Activated CD4-positive, alpha-beta memory T cell treated with anti-CD3 and anti-CD28 coated beads for 36 hours (primary cell): Measurements from ENCODE around the gene MMP23B. TPM values are rescaled to one million over a fixed set of nuclear protein-coding genes. Genes with fewer than 3 reads are reported as not detected.

Experiments used
- CTCF ChIA-PET: fragments of 350-600 bp; sonication (Branson Sonifier 250); formaldehyde crosslinking; loops from one replicate; lab custom pipeline; 2021; ENCODE audit warnings: antibody characterized with exemption, inconsistent platforms; lab: Charles Lee
- POLR2A ChIA-PET: fragments of 350-600 bp; sonication (Branson Sonifier 250); formaldehyde crosslinking; loops from one replicate; lab custom pipeline; 2021; ENCODE audit warnings: antibody characterized with exemption; lab: Charles Lee
- DNase-seq: peaks from one replicate; pipeline ENCODE4 v3.0.0-alpha.2; 2020
- H3K27ac Mint-ChIP-seq: one replicate; pipeline ENCODE4 v1.8.0; 2021; ENCODE audit warnings: mixed read lengths
- H3K27me3 Mint-ChIP-seq: one replicate; pipeline ENCODE4 v1.8.0; 2021; ENCODE audit warnings: mixed read lengths
- H3K36me3 Mint-ChIP-seq: one replicate; pipeline ENCODE4 v1.8.0; 2021; ENCODE audit warnings: mixed read lengths
- H3K4me1 Mint-ChIP-seq: one replicate; pipeline ENCODE4 v1.8.0; 2021; ENCODE audit warnings: low read depth, mixed read lengths
- H3K4me3 Mint-ChIP-seq: one replicate; pipeline ENCODE4 v1.8.0; 2021; ENCODE audit warnings: mild to moderate bottlenecking, mixed read lengths
- H3K9me3 Mint-ChIP-seq: one replicate; pipeline ENCODE4 v1.8.0; 2021; ENCODE audit warnings: mixed read lengths
- intact Hi-C: fragments of 100-400 bp; cut with micrococcal nuclease; formaldehyde crosslinking; loops from one replicate; pipeline ENCODE4 v1.15.1; 2023
- total RNA-seq, 2 experiments: library from RNA; stranded (reverse); gene quantifications; one replicate each; pipeline ENCODE4 v1.2.3, GENCODE V29; 2021

Gene MMP23B
- total RNA-seq, 2 experiments from 2014 or later, result 0.61 to 1.1 TPM

DNA sequence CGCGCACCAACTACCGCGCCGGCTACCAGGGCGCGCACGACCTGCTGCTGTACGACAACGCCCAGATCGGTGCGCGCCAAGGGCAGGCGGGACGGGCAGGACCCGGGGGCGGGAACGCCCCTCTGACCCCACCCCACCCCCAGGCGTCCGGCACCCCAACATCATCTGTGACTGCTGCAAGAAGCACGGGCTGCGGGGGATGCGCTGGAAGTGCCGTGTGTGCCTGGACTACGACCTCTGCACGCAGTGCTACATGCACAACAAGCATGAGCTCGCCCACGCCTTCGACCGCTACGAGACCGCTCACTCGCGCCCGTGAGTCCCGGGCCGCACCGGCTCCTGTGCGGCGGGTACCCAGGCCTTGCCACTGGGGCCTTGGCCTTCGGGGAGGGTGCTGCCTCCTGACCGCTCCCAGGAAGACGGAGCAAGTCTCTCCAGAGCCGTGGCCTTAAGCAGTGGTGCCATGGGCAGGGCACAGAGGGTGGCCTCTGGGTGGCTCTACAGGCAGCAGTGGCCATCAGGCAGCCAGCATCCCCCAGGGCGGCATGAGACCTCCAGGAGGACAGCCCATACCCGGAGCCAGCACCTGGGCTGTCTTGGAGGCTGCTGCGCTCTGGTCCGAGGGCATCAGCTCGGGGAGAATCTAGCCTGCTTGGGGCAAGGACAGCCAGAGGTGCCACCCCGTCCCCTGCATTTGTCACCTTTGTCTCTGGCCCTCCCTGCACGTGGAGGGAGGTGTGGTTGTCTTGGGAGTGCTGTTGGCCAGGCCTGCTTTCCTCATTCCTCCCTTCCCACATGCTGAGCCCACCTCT lies 8.1 kb upstream of the MMP23B start:
- Mint-ChIP-seq H3K27ac (no peak overlapping the region), H3K27me3 (no peaks in the 10 kb centered on the region), H3K36me3 (no peaks in the 10 kb centered on the region), H3K4me1 (no peaks in the 10 kb centered on the region), H3K9me3 (no peaks in the 10 kb centered on the region), H3K4me3 (no peak overlapping the region)
- DNase-seq, result no peak
- CTCF ChIA-PET, result no interaction called here
- POLR2A ChIA-PET, result no interaction called here
- intact Hi-C loops, result no loop called here

DNA sequence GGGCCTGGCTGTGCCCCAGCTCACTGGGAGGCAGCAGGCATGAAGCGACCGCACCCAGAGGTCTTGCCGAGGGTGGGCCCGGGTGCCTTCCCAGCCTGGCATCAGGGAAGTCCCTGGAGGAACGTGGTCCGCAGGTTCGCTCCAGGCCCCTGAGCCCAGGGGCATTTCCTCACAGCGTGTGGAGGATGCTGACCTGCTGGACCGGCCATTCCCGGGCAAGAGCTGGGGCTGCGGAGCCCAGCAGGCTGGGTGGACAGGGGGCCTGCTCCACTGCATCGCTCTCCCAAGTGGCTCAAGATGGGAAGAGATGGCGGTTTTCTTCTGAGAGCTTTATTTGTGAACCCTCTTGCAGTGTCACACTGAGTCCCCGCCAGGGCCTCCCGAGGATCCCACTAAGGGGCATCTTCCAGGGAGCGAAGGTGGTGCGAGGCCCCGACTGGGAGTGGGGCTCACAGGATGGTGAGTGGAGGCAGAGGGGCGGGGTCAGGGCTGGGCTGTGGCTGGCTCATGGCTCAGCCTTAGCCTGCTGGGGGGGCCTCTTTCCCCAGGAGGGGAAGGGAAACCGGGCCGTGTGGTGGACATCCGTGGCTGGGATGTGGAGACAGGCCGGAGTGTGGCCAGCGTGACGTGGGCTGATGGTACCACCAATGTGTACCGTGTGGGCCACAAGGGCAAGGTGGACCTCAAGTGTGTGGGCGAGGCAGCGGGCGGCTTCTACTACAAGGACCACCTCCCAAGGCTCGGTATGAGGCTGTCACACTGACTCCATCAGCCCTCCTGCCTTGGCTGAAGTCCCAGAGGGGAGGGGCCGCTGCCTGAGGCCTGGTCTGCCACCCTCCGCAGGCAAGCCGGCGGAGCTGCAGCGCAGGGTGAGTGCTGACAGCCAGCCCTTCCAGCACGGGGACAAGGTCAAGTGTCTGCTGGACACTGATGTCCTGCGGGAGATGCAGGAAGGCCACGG lies 7.2 kb upstream of the MMP23B start:
- ChIA-PET CTCF (no interaction called here), POLR2A (no interaction called here)
- Mint-ChIP-seq H3K27me3 (no peaks in the 10 kb centered on the region), H3K4me1 (peaks cover under 1% of the 10 kb centered on the region), H3K36me3 (no peaks in the 10 kb centered on the region), H3K9me3 (no peaks in the 10 kb centered on the region), H3K27ac (no peak overlapping the region), H3K4me3 (no peak overlapping the region)
- intact Hi-C loops, result no loop called here
- DNase-seq, result no peak

DNA sequence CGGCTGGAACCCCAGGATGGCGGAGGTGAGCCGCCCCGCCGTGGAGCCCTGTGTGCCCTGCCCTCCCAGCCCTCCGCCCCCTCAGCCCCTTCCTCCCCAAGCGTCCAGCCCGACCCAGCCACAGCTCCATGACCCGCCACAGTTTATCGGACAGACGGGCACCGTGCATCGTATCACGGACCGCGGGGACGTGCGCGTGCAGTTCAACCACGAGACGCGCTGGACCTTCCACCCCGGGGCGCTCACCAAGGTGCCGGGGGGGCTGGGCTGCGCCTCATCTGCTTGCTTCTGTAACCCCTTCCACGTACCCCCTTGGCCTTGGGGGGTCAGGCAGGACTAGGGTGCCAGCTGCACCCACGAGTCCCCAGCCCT lies 6.6 kb upstream of the MMP23B start:
- no peak for DNase-seq
- CTCF ChIA-PET, result no interaction called here
- no peak overlapping the region for H3K27ac Mint-ChIP-seq
- no peak overlapping the region for H3K4me3 Mint-ChIP-seq
- H3K4me1 Mint-ChIP-seq, result peaks cover 6% of the 10 kb centered on the region
- POLR2A ChIA-PET, result no interaction called here
- peaks cover 2% of the 10 kb centered on the region for H3K36me3 Mint-ChIP-seq
- intact Hi-C loops, result no loop called here
- H3K9me3 Mint-ChIP-seq, result no peaks in the 10 kb centered on the region
- H3K27me3 Mint-ChIP-seq, result peaks cover 2% of the 10 kb centered on the region

GRCh38 chr1:1625824-1626206 lies 6.2 kb upstream of the MMP23B start:
- ChIA-PET CTCF (no interaction called here), POLR2A (no interaction called here)
- Mint-ChIP-seq H3K36me3 (peaks cover 2% of the 10 kb centered on the region), H3K27me3 (peaks cover 2% of the 10 kb centered on the region), H3K4me3 (no peak overlapping the region), H3K4me1 (peaks cover 6% of the 10 kb centered on the region), H3K27ac (no peak overlapping the region), H3K9me3 (no peaks in the 10 kb centered on the region)
- DNase-seq, result no peak
- intact Hi-C loops, result no loop called here

- ChIA-PET CTCF (no interaction called here), POLR2A (no interaction called here)
- peaks cover 6% of the 10 kb centered on the region for H3K4me1 Mint-ChIP-seq
- H3K36me3 Mint-ChIP-seq, result peaks cover 2% of the 10 kb centered on the region
- intact Hi-C loops, result no loop called here
- H3K9me3 Mint-ChIP-seq, result no peaks in the 10 kb centered on the region
- no peak overlapping the region for H3K4me3 Mint-ChIP-seq
- no peak for DNase-seq
- H3K27ac Mint-ChIP-seq, result no peak overlapping the region
- H3K27me3 Mint-ChIP-seq, result peaks cover 3% of the 10 kb centered on the region
These were observed 5.5 kb upstream of the MMP23B start for GRCh38 chr1:1626207-1627141.

- Mint-ChIP-seq H3K4me3 (no peak overlapping the region), H3K27me3 (peaks cover 4% of the 10 kb centered on the region), H3K9me3 (no peaks in the 10 kb centered on the region), H3K4me1 (peaks cover 7% of the 10 kb centered on the region), H3K27ac (no peak overlapping the region), H3K36me3 (peaks cover 2% of the 10 kb centered on the region)
- ChIA-PET CTCF (no interaction called here), POLR2A (no interaction called here)
- intact Hi-C loops, result no loop called here
- DNase-seq, result no peak
These were observed 4.6 kb upstream of the MMP23B start for GRCh38 chr1:1627261-1627828.

DNA sequence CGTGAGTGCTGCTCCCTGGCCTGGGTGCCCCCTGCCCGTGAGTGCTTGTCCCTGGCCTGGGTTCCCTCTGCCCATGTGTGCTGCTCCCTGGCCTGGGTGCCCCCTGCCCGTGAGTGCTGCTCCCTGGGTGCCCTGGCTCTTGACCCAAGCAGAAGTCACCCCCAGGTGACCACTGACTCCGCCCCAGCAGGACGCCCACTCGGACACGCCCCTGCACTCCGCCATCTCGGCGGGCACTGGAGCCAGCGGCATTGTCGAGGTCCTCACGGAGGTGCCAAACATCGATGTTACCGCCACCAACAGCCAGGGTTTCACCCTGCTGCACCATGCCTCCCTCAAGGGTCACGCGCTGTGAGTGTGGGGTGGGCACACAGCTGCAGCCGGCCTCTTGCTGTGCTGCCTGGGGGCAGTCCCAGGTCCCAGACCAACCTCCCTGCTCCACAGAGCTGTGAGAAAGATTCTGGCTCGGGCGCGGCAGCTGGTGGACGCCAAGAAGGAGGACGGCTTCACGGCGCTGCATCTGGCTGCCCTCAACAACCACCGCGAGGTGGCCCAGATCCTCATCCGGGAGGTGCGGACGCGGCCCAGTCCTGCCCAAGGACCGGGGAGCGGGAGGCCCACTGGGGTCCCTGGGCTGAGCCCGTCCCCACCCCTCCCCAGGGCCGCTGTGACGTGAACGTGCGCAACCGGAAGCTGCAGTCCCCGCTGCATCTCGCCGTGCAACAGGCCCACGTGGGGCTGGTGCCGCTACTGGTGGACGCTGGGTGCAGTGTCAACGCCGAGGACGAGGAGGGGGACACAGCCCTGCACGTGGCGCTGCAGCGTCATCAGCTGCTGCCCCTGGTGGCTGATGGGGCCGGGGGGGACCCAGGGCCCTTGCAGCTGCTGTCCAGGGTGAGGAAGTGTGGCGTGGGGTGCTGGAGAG lies 3.9 kb upstream of the MMP23B start:
- Mint-ChIP-seq H3K27me3 (peaks cover 4% of the 10 kb centered on the region), H3K27ac (no peak overlapping the region), H3K9me3 (no peaks in the 10 kb centered on the region), H3K4me1 (peaks cover 7% of the 10 kb centered on the region), H3K36me3 (peaks cover 2% of the 10 kb centered on the region), H3K4me3 (peak overlapping the region; percentile 32)
- ChIA-PET CTCF (interaction anchor here (1.7 kb wide), 1 partner anchor 13 kb away, joined by 4 read pairs; the partner anchor contains the start of gene MIB2), POLR2A (interaction anchor here (0.8 kb wide), 1 partner anchor 10 kb away, joined by 3 read pairs; no protein-coding TSS in a partner anchor)
- intact Hi-C loops, result no loop called here
- DNase-seq, result no peak

DNA sequence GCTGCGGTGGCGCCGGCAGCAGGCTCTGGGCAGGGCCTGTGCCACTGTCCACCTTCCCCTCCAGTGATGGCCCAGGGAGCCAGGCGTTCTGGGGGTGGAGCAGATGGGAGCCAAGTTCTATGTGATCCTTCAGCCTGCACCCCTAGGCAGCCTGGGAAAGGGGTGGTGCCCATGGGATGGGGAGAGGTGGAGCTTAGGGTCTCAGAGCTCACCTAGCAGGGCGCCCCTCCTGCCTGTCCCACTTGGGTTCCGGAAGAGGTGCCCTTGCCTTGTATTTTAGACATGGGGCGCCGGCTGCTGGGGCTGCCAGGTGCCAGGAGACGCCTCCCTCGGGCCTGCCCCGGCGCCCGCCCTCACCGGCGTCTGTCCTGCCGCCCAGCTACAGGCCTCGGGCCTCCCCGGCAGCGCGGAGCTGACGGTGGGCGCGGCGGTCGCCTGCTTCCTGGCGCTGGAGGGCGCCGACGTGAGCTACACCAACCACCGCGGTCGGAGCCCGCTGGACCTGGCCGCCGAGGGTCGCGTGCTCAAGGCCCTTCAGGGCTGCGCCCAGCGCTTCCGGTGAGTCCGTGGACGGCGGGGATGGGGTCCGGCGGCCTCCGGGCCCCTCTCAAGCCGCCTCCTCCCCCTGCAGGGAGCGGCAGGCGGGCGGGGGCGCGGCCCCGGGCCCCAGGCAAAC lies 3.1 kb upstream of the MMP23B start:
- no peaks in the 10 kb centered on the region for H3K9me3 Mint-ChIP-seq
- POLR2A ChIA-PET, result interaction anchor here (0.8 to 0.9 kb wide), 2 partner anchors 11 to 13 kb away, joined by 3 read pairs; partner anchors contain the start of gene MIB2
- intact Hi-C loops, result no loop called here
- CTCF ChIA-PET, result interaction anchor here (1.7 kb wide), 1 partner anchor 13 kb away, joined by 4 read pairs; the partner anchor contains the start of gene MIB2
- H3K27ac Mint-ChIP-seq, result no peak overlapping the region
- peak overlapping the region; percentile 32 for H3K4me3 Mint-ChIP-seq
- H3K36me3 Mint-ChIP-seq, result peaks cover 2% of the 10 kb centered on the region
- peak; percentile 64 for DNase-seq
- H3K27me3 Mint-ChIP-seq, result peaks cover 4% of the 10 kb centered on the region
- peaks cover 7% of the 10 kb centered on the region for H3K4me1 Mint-ChIP-seq

DNA sequence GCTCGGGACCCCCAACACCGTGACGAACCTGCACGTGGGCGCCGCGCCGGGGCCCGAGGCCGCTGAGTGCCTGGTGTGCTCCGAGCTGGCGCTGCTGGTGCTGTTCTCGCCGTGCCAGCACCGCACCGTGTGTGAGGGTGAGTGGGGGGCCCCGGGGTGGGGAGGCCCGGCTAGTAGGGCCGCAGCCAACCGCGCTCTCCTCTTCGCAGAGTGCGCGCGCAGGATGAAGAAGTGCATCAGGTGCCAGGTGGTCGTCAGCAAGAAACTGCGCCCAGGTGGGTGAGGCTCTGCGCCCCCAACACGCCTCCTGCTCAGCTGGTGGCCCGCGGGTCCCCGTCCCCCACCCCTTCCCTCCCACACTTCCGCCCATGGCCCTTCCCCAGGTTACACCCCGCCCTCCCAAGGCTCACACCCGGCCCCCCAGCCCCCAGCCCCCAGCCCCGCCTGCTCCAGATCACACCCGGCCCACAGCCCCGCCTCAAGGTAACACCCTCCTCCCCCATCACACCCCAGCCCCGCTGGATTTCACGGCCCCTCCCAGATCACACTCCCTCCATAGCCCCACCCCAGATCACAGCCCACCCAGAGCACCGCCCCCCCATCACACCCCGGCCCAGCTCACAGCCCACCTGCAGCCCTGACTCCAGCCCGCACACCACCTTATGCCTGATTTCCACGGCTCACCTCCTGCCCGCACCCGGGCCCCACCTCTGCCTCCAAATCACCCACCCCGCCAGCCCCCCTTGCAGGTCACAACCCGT lies 2.4 kb upstream of the MMP23B start:
- intact Hi-C loops, result loop anchor here (2.0 kb wide), 1 partner anchor 15 kb away; the partner anchor contains the start of gene MIB2
- peaks cover 4% of the 10 kb centered on the region for H3K27me3 Mint-ChIP-seq
- H3K4me3 Mint-ChIP-seq, result peak overlapping the region; percentile 46
- ChIA-PET POLR2A (interaction anchor here (0.9 kb wide), 1 partner anchor 14 kb away, joined by 3 read pairs; the partner anchor contains the start of gene MIB2), CTCF (interaction anchor here (1.7 to 1.8 kb wide), 2 partner anchors 14 to 16 kb away, joined by 4 to 13 read pairs; partner anchors contain the start of gene MIB2)
- H3K36me3 Mint-ChIP-seq, result peaks cover 2% of the 10 kb centered on the region
- no peaks in the 10 kb centered on the region for H3K9me3 Mint-ChIP-seq
- H3K27ac Mint-ChIP-seq, result peak overlapping the region; percentile 23
- peaks cover 7% of the 10 kb centered on the region for H3K4me1 Mint-ChIP-seq
- DNase-seq, result peak; percentile 69
